Nephron (organoid): Measurements from ENCODE around the gene ENPP3.

ENCODE experiments used
- H3K27ac Mint-ChIP-seq, 3 experiments: 2 replicates each; pipeline ENCODE4 v1.8.0; 2020; ENCODE audit warnings: mixed read lengths in 3 of 3, mild to moderate bottlenecking in 2 of 3, moderate library complexity in 1 of 3
- H3K27me3 Mint-ChIP-seq: 2 replicates; pipeline ENCODE4 v1.8.0; 2021; ENCODE audit warnings: low read depth, mild to moderate bottlenecking, moderate library complexity, mixed read lengths
- H3K36me3 Mint-ChIP-seq: 2 replicates; pipeline ENCODE4 v1.8.0; 2020; ENCODE audit warnings: low read depth, mixed read lengths
- H3K4me1 Mint-ChIP-seq: 2 replicates; pipeline ENCODE4 v1.8.0; 2020; ENCODE audit warnings: mixed read lengths
- H3K4me3 Mint-ChIP-seq, 3 experiments: 2 replicates each; pipeline ENCODE4 v1.8.0; 2020; ENCODE audit warnings: mild to moderate bottlenecking in 3 of 3, mixed read lengths in 3 of 3, moderate library complexity in 2 of 3
- H3K9me3 Mint-ChIP-seq: 2 replicates; pipeline ENCODE4 v1.8.0; 2020; ENCODE audit warnings: mixed read lengths
- CTCF ChIP-seq, 3 experiments: fragments of 200-600 bp; sonication (generic); IDR thresholded peaks; one replicate each; pipeline ENCODE4 v1.5.0; 2021; ENCODE audit warnings: antibody characterized with exemption in 3 of 3; ENCODE audit not compliant: unreplicated experiment in 3 of 3

The ENPP3 gene

GRCh38 chr6:131681585-131681984 is 44.5 kb downstream of the ENPP3 start:
- Mint-ChIP-seq H3K27me3 (no peaks in the 10 kb centered on the region), H3K4me3 (no peak overlapping the region), H3K27ac (no peak overlapping the region), H3K36me3 (no peaks in the 10 kb centered on the region), H3K4me1 (no peaks in the 10 kb centered on the region), H3K9me3 (no peaks in the 10 kb centered on the region)
- TF ChIP-seq CTCF (IDR thresholded peaks at IDR 0.05; ENCODE audit: unreplicated experiment in 3 of 3), result no peak

GRCh38 chr6:131682442-131682841 is 45.3 kb downstream of the ENPP3 start:
- Mint-ChIP-seq H3K4me1 (no peaks in the 10 kb centered on the region), H3K4me3 (no peak overlapping the region), H3K27ac (no peak overlapping the region), H3K27me3 (no peaks in the 10 kb centered on the region), H3K9me3 (no peaks in the 10 kb centered on the region), H3K36me3 (no peaks in the 10 kb centered on the region)
- TF ChIP-seq CTCF (IDR thresholded peaks at IDR 0.05; ENCODE audit: unreplicated experiment in 3 of 3), result no peak

GRCh38 chr6:131683479-131683878 is 46.4 kb downstream of the ENPP3 start:
- Mint-ChIP-seq H3K4me3 (no peak overlapping the region), H3K27ac (no peak overlapping the region), H3K36me3 (no peaks in the 10 kb centered on the region), H3K9me3 (no peaks in the 10 kb centered on the region), H3K4me1 (no peaks in the 10 kb centered on the region), H3K27me3 (no peaks in the 10 kb centered on the region)
- TF ChIP-seq CTCF (IDR thresholded peaks at IDR 0.05; ENCODE audit: unreplicated experiment in 3 of 3), result no peak

- H3K27ac Mint-ChIP-seq, result no peak overlapping the region
- no peaks in the 10 kb centered on the region for H3K27me3 Mint-ChIP-seq
- H3K4me3 Mint-ChIP-seq, result no peak overlapping the region
- no peak for TF ChIP-seq CTCF (IDR thresholded peaks at IDR 0.05; ENCODE audit: unreplicated experiment in 3 of 3)
- H3K4me1 Mint-ChIP-seq, result no peaks in the 10 kb centered on the region
- no peaks in the 10 kb centered on the region for H3K36me3 Mint-ChIP-seq
- no peaks in the 10 kb centered on the region for H3K9me3 Mint-ChIP-seq
Measured at GRCh38 chr6:131685266-131685780, 48.2 kb downstream of the ENPP3 start.

GRCh38 chr6:131687022-131687421 is 49.9 kb downstream of the ENPP3 start:
- no peak for TF ChIP-seq CTCF (IDR thresholded peaks at IDR 0.05; ENCODE audit: unreplicated experiment in 3 of 3)
- no peak overlapping the region for H3K27ac Mint-ChIP-seq
- no peaks in the 10 kb centered on the region for H3K9me3 Mint-ChIP-seq
- no peaks in the 10 kb centered on the region for H3K4me1 Mint-ChIP-seq
- no peaks in the 10 kb centered on the region for H3K36me3 Mint-ChIP-seq
- no peaks in the 10 kb centered on the region for H3K27me3 Mint-ChIP-seq
- H3K4me3 Mint-ChIP-seq, result no peak overlapping the region

- no peak overlapping the region for H3K4me3 Mint-ChIP-seq
- H3K36me3 Mint-ChIP-seq, result no peaks in the 10 kb centered on the region
- no peaks in the 10 kb centered on the region for H3K27me3 Mint-ChIP-seq
- TF ChIP-seq CTCF (IDR thresholded peaks at IDR 0.05; ENCODE audit: unreplicated experiment in 3 of 3), result no peak
- no peaks in the 10 kb centered on the region for H3K9me3 Mint-ChIP-seq
- H3K4me1 Mint-ChIP-seq, result no peaks in the 10 kb centered on the region
- H3K27ac Mint-ChIP-seq, result peak overlapping the region in 1 of 3 experiments; percentile 9
Measured at GRCh38 chr6:131688286-131688685, 51.2 kb downstream of the ENPP3 start.
